HEK293 (cell line): ENCODE data around the gene TRIM7.

Source experiments
- KLF8 ChIP-seq: fragments of 450-650 bp; formaldehyde crosslinking; IDR thresholded peaks from 2 replicates; pipeline ENCODE4 v1.5.1; 2016; ENCODE audit warnings: missing biosample characterization, missing genetic modification characterization
- REST ChIP-seq: fragments of 450-650 bp; formaldehyde crosslinking; IDR thresholded peaks from 2 replicates; pipeline ENCODE4 v1.5.1; 2016; ENCODE audit warnings: missing biosample characterization, missing genetic modification characterization
- SETDB1 ChIP-seq: IDR thresholded peaks from one replicate; pipeline ENCODE4 v1.6.1; 2017; ENCODE audit warnings: mild to moderate bottlenecking, low read length, moderate library complexity, mixed read lengths; ENCODE audit not compliant: insufficient read length
- YY1 ChIP-seq: fragments of 450-650 bp; formaldehyde crosslinking; IDR thresholded peaks from 2 replicates; pipeline ENCODE4 v1.5.1; 2018; ENCODE audit warnings: missing biosample characterization, missing genetic modification characterization
- ZFP37 ChIP-seq: fragments of 450-650 bp; formaldehyde crosslinking; IDR thresholded peaks from 2 replicates; pipeline ENCODE4 v1.5.1; 2016; ENCODE audit warnings: missing biosample characterization, missing genetic modification characterization
- ZNF112 ChIP-seq: fragments of 450-650 bp; formaldehyde crosslinking; IDR thresholded peaks from 2 replicates; pipeline ENCODE4 v1.5.0; 2017; ENCODE audit warnings: missing biosample characterization, missing genetic modification characterization
- ZNF146 ChIP-seq: fragments of 450-650 bp; formaldehyde crosslinking; IDR thresholded peaks from 2 replicates; pipeline ENCODE4 v1.5.1; 2016; ENCODE audit warnings: missing biosample characterization, missing genetic modification characterization
- ZNF16 ChIP-seq: fragments of 450-650 bp; formaldehyde crosslinking; IDR thresholded peaks from 2 replicates; pipeline ENCODE4 v1.5.1; 2016; ENCODE audit warnings: low read depth, missing biosample characterization, missing genetic modification characterization
- ZNF169 ChIP-seq: fragments of 450-650 bp; formaldehyde crosslinking; IDR thresholded peaks from 2 replicates; pipeline ENCODE4 v1.5.1; 2016; ENCODE audit warnings: missing biosample characterization, missing genetic modification characterization
- ZNF175 ChIP-seq: fragments of 450-650 bp; formaldehyde crosslinking; IDR thresholded peaks from 2 replicates; pipeline ENCODE4 v1.5.1; 2016; ENCODE audit warnings: missing biosample characterization, missing genetic modification characterization
- ZNF202 ChIP-seq: fragments of 450-650 bp; formaldehyde crosslinking; IDR thresholded peaks from 2 replicates; pipeline ENCODE4 v1.5.1; 2016; ENCODE audit warnings: missing biosample characterization, missing genetic modification characterization, borderline replicate concordance
- ZNF214 ChIP-seq: fragments of 450-650 bp; formaldehyde crosslinking; IDR thresholded peaks from 2 replicates; pipeline ENCODE4 v1.5.1; 2017; ENCODE audit warnings: missing biosample characterization, mild to moderate bottlenecking, missing genetic modification characterization, borderline replicate concordance
- ZNF248 ChIP-seq: fragments of 450-650 bp; formaldehyde crosslinking; IDR thresholded peaks from 2 replicates; pipeline ENCODE4 v1.5.1; 2017; ENCODE audit warnings: missing biosample characterization, missing genetic modification characterization
- ZNF311 ChIP-seq: fragments of 450-650 bp; formaldehyde crosslinking; IDR thresholded peaks from 2 replicates; pipeline ENCODE4 v1.5.1; 2017; ENCODE audit warnings: missing biosample characterization, missing genetic modification characterization, borderline replicate concordance
- ZNF37A ChIP-seq: fragments of 450-650 bp; IDR thresholded peaks from 2 replicates; pipeline ENCODE4 v1.5.1; 2018; ENCODE audit warnings: missing biosample characterization, missing genetic modification characterization
- ZNF48 ChIP-seq: fragments of 450-650 bp; formaldehyde crosslinking; IDR thresholded peaks from 2 replicates; pipeline ENCODE4 v1.5.1; 2016; ENCODE audit warnings: missing biosample characterization, missing genetic modification characterization
- ZNF501 ChIP-seq: fragments of 450-650 bp; formaldehyde crosslinking; IDR thresholded peaks from 2 replicates; pipeline ENCODE4 v1.5.1; 2016; ENCODE audit warnings: missing biosample characterization, missing genetic modification characterization
- ZNF623 ChIP-seq: fragments of 450-650 bp; formaldehyde crosslinking; IDR thresholded peaks from 2 replicates; pipeline ENCODE4 v1.5.1; 2016; ENCODE audit warnings: missing biosample characterization, missing genetic modification characterization
- ZNF626 ChIP-seq: fragments of 450-650 bp; sonication (Bioruptor Pico); formaldehyde crosslinking; IDR thresholded peaks from 2 replicates; pipeline ENCODE4 v1.5.1; 2018; ENCODE audit warnings: missing biosample characterization, missing genetic modification characterization, inconsistent platforms
- ZNF747 ChIP-seq: fragments of 450-650 bp; formaldehyde crosslinking; IDR thresholded peaks from 2 replicates; pipeline ENCODE4 v1.5.1; 2016; ENCODE audit warnings: missing biosample characterization, missing genetic modification characterization
- TF ChIP-seq, protein P1 (sequence below): fragments of 450-650 bp; formaldehyde crosslinking; IDR thresholded peaks from 2 replicates; pipeline ENCODE4 v1.5.1; 2016; ENCODE audit warnings: missing biosample characterization, missing genetic modification characterization
- TF ChIP-seq, protein P2 (sequence below): sonication (generic); formaldehyde crosslinking; IDR thresholded peaks from 2 replicates; pipeline ENCODE4 v1.8.1; 2022; ENCODE audit warnings: mild to moderate bottlenecking, moderate library complexity, missing genetic modification reagents
- TF ChIP-seq, protein P3 (sequence below): fragments of 450-650 bp; formaldehyde crosslinking; IDR thresholded peaks from 2 replicates; pipeline ENCODE4 v1.5.1; 2016; ENCODE audit warnings: missing biosample characterization, missing genetic modification characterization
- TF ChIP-seq, protein P4 (sequence below): fragments of 450-650 bp; IDR thresholded peaks from 2 replicates; pipeline ENCODE4 v1.5.1; 2018; ENCODE audit warnings: missing biosample characterization, mild to moderate bottlenecking, missing genetic modification characterization
- TF ChIP-seq, protein P5 (sequence below): fragments of 450-650 bp; formaldehyde crosslinking; IDR thresholded peaks from 2 replicates; pipeline ENCODE4 v1.5.1; 2016; ENCODE audit warnings: missing biosample characterization, missing genetic modification characterization
- TF ChIP-seq, protein P6 (sequence below): fragments of 450-650 bp; formaldehyde crosslinking; IDR thresholded peaks from 2 replicates; pipeline ENCODE4 v1.5.1; 2016; ENCODE audit warnings: missing biosample characterization, missing genetic modification characterization

TRIM7 gene

GRCh38 chr5:181173420-181174342 lies 31.3 kb downstream of the TRIM7 start (continued):
- TF ChIP-seq ZNF501 (peak; percentile 95; the same call in 1 of the 2 replicates), ZNF623 (tag by site-specific recombination) (peak; percentile 24; the same call in 1 of the 2 replicates), ZNF626 (no peak; the same call in 1 of the 2 replicates), ZNF747 (tag by site-specific recombination) (no peak), ZNF16 (peak; percentile 15; the same call in 1 of the 2 replicates), ZNF48 (no peak), ZNF248 (tag by site-specific recombination) (no peak), ZNF169 (tag by site-specific recombination) (no peak), ZNF311 (tag by site-specific recombination) (no peak), ZNF214 (tag by site-specific recombination) (peak; percentile 74; the same call in 1 of the 2 replicates), ZNF146 (tag by site-specific recombination) (no peak; the same call in 1 of the 2 replicates), REST (tag by site-specific recombination) (peak; percentile 86; the same call in 1 of the 2 replicates), ZNF202 (no peak), ZNF175 (no peak), YY1 (no peak; the same call in none of the 2 replicates), SETDB1 (no peak), KLF8 (peak; percentile 87), ZNF37A (tag by site-specific recombination) (peak; percentile 34; the same call in 1 of the 2 replicates), ZNF112 (tag by site-specific recombination) (no peak), ZFP37 (tag by site-specific recombination) (peak; percentile 93)
- TF ChIP-seq, protein P1, sequence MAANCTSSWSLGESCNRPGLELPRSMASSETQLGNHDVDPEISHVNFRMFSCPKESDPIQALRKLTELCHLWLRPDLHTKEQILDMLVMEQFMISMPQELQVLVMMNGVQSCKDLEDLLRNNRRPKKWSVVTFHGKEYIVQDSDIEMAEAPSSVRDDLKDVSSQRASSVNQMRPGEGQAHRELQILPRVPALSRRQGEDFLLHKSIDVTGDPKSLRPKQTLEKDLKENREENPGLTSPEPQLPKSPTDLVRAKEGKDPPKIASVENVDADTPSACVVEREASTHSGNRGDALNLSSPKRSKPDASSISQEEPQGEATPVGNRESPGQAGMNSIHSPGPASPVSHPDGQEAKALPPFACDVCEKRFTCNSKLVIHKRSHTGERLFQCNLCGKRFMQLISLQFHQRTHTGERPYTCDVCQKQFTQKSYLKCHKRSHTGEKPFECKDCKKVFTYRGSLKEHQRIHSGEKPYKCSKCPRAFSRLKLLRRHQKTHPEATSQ (tag by site-specific recombination): peak; percentile 59; the same call in 1 of the 2 replicates
- TF ChIP-seq, protein P2, sequence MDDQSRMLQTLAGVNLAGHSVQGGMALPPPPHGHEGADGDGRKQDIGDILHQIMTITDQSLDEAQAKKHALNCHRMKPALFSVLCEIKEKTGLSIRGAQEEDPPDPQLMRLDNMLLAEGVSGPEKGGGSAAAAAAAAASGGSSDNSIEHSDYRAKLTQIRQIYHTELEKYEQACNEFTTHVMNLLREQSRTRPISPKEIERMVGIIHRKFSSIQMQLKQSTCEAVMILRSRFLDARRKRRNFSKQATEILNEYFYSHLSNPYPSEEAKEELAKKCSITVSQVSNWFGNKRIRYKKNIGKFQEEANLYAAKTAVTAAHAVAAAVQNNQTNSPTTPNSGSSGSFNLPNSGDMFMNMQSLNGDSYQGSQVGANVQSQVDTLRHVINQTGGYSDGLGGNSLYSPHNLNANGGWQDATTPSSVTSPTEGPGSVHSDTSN: no peak
- TF ChIP-seq, protein P3, sequence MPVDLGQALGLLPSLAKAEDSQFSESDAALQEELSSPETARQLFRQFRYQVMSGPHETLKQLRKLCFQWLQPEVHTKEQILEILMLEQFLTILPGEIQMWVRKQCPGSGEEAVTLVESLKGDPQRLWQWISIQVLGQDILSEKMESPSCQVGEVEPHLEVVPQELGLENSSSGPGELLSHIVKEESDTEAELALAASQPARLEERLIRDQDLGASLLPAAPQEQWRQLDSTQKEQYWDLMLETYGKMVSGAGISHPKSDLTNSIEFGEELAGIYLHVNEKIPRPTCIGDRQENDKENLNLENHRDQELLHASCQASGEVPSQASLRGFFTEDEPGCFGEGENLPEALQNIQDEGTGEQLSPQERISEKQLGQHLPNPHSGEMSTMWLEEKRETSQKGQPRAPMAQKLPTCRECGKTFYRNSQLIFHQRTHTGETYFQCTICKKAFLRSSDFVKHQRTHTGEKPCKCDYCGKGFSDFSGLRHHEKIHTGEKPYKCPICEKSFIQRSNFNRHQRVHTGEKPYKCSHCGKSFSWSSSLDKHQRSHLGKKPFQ (tag by site-specific recombination): no peak; the same call in 1 of the 2 replicates
- TF ChIP-seq, protein P4, sequence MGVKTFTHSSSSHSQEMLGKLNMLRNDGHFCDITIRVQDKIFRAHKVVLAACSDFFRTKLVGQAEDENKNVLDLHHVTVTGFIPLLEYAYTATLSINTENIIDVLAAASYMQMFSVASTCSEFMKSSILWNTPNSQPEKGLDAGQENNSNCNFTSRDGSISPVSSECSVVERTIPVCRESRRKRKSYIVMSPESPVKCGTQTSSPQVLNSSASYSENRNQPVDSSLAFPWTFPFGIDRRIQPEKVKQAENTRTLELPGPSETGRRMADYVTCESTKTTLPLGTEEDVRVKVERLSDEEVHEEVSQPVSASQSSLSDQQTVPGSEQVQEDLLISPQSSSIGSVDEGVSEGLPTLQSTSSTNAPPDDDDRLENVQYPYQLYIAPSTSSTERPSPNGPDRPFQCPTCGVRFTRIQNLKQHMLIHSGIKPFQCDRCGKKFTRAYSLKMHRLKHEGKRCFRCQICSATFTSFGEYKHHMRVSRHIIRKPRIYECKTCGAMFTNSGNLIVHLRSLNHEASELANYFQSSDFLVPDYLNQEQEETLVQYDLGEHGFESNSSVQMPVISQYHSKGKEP (tag by site-specific recombination): peak; percentile 93
- TF ChIP-seq, protein P5, sequence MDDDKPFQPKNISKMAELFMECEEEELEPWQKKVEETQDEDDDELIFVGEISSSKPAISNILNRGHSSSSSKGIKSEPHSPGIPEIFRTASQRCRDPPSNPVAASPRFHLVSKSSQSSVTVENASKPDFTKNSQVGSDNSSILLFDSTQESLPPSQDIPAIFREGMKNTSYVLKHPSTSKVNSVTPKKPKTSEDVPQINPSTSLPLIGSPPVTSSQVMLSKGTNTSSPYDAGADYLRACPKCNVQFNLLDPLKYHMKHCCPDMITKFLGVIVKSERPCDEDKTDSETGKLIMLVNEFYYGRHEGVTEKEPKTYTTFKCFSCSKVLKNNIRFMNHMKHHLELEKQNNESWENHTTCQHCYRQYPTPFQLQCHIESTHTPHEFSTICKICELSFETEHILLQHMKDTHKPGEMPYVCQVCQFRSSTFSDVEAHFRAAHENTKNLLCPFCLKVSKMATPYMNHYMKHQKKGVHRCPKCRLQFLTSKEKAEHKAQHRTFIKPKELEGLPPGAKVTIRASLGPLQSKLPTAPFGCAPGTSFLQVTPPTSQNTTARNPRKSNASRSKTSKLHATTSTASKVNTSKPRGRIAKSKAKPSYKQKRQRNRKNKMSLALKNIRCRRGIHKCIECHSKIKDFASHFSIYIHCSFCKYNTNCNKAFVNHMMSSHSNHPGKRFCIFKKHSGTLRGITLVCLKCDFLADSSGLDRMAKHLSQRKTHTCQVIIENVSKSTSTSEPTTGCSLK (tag by site-specific recombination): no peak
- TF ChIP-seq, protein P6, sequence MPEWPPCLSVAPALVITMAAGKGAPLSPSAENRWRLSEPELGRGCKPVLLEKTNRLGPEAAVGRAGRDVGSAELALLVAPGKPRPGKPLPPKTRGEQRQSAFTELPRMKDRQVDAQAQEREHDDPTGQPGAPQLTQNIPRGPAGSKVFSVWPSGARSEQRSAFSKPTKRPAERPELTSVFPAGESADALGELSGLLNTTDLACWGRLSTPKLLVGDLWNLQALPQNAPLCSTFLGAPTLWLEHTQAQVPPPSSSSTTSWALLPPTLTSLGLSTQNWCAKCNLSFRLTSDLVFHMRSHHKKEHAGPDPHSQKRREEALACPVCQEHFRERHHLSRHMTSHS: no peak
